Myocyte (in vitro differentiated cells): ENCODE data around the gene HOMER2. TPM values are rescaled to one million over a fixed set of nuclear protein-coding genes. Genes with fewer than 3 reads are reported as not detected.
"Not testable (repeated sequence)": the region's sequence is repeated elsewhere in the genome, so short reads cannot be mapped to it uniquely, and the experiment has no call there.

Experiments used
- DNase-seq: peaks from one replicate; pipeline ENCODE4 v3.0.0-alpha.2; 2012; ENCODE audit warnings: low read depth
- total RNA-seq: library from RNA; depleted of rRNA; stranded (reverse); fragments of >200 nt; gene quantifications from 2 replicates; pipeline ENCODE4 v1.2.3, GENCODE V29; 2014

Gene HOMER2
- total RNA-seq, 1 donor from 2014 or later: 18.8 TPM

DNA sequence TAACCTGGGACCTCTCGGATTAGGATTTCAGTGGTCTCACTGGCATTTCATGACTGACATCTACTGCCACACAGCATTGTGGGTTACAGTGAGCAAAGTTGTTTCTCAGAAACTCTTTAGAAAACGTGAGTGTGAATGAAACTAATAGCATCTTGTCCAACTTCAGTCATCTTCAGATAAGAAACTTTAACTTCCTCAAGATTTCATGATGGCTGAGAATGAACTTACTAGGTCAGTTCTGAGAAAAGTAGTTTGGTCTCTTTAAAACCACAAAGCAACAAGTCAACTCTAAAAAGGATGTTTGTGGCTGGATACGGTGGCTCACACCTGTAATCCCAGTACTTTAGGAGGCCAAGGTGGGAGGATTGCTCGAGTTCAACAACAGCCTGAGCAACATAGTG is 14.2 kb upstream of the HOMER2 start:
- no peak for DNase-seq

- no peak for DNase-seq
Measured at GRCh38 chr15:82964890-82965289, 12.4 kb upstream of the HOMER2 start.

DNA sequence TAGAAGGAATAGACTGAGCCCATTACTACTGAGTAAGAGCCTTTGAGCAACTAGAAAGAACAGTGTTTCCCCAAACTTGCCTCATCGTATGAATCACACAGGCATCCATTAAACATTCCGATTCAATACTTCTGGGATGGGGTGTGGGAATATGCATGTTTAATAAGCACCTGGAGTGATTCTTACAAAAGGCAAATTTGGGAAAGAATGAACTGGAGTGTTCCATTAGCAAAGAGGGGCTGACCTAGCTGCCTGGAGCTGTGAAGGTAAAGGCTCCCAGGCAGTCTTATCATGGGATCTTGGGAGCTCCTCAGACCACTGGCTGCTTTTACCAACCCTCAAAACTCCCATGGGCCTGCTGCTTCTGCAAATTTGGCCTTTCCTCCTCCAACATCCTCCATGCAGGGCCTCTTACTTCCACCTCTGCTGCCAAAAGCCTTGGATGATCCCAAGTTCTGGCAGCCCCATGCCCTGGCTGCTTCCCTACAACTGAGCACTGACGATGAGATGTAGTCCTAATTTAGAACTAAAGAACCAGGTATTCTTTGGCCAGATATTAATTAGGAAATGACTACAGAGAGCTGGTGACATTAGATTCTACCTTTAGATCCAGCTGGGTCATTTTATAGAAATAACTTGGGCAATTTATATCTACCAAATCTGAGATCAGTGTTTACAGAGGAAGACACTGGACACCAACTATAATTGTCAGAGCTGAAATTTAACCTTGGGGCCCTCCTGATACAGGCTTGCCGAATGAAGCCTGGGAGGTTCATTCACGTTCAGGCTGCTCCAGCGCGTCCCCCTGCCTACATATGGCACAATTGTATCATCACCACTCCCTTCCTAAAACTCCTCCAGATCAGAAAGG is 11.2 kb upstream of the HOMER2 start:
- DNase-seq: no peak

GRCh38 chr15:82960766-82961165 is 8.2 kb upstream of the HOMER2 start:
- no peak for DNase-seq

- no peak for DNase-seq
Measured at GRCh38 chr15:82959423-82959822, 6.9 kb upstream of the HOMER2 start.

DNA sequence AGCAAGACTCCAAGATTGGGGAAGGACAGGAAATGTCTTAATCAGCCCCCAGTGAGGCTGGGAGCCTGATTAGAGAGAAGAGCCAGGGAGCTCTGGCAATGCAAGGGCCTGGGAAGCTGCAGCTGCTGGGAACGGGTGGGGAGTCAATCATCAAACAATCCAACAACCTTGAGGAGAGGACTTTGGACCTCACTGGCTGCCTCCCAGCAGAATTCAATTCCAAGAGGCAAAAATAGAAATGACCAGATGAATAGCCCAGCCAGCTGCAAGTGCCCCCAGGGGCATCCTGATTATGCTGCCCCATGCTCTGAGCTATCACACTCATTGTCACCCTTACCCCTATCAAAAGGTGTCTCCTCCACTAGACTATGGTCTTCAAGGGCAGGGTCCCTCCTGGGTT is 6.1 kb upstream of the HOMER2 start:
- DNase-seq: peak; percentile 51

- no peak for DNase-seq
Measured at GRCh38 chr15:82951472-82952157, 905 bp downstream of the HOMER2 start.

GRCh38 chr15:82950746-82951370 is 1.7 kb downstream of the HOMER2 start:
- DNase-seq: no peak

GRCh38 chr15:82950295-82950694 is 2.2 kb downstream of the HOMER2 start:
- DNase-seq: no peak

DNA sequence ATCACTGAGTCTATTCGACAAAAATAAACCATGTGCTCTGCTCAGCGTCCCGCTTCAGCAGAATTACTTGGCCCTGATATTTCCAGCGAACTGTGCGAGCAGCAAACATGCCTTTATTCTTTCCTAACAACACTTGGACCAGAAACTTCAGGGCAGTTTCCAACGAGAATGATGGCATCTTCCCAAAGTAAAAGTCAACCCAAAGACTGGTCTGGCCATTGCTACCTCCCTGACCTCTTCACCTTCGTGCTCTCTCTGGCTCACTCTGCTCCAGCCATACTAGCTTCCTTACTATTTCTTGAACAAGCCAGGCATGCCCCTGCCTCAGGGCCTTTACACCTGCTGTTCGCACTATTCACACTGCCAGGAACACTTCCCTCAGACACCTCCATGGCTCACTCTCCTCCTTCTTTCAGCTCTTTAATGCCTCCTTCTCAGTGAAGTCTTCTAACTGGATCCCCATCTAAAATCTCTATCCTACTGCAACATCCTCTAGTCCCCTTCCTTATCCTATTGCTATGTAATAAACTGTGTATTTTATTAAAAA is 6.3 kb downstream of the HOMER2 start:
- DNase-seq: no peak

- DNase-seq: no peak
Measured at GRCh38 chr15:82945326-82945725, 7.2 kb downstream of the HOMER2 start.

GRCh38 chr15:82944821-82945220 is 7.7 kb downstream of the HOMER2 start:
- peak; percentile 54 for DNase-seq

DNA sequence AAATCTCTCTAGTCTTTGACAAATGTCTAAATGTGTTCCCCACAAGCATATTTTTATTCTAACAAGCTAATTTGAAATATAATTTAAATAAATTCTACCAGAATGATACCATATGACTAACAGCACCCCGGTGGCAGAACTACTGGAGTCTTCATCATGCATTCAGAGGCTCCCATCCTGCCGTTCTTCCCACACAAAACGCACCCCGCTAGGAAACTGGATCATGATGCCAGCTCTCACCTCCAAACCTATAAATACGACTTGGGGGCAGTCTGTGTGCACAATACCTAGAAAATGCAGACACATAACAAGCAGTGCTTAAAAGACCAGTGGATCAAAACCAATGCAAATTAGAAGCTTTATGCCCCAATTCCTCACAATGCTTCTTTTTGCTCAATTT is 8.5 kb downstream of the HOMER2 start:
- no peak for DNase-seq

DNA sequence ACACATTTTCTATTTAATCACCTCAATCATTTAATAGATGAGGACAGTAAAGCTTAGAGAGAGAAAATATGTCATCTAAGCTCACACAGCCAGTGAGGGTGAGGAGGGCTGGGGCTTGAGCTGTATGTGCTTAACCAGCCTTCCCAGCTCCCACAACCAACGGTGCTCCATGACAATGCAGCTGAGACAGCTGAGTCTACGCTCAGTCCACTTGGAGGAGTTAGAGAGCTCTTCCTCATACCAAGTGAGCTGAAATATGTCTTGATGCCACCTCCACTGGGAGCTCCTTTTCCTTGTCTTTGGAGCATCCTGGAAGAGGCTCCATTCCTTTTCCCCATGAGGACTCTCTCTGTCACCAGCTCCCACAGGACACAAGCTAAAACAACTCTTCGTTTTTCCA is 9.3 kb downstream of the HOMER2 start:
- DNase-seq: peak; percentile 41

GRCh38 chr15:82942691-82943090 is 9.8 kb downstream of the HOMER2 start:
- DNase-seq: peak; percentile 57

- not testable (repeated sequence) for DNase-seq
Measured at GRCh38 chr15:82939678-82940077, 12.8 kb downstream of the HOMER2 start.

- DNase-seq: no peak
Measured at GRCh38 chr15:82937712-82938058, 14.8 kb downstream of the HOMER2 start.

GRCh38 chr15:82936966-82937711 is 15.4 kb downstream of the HOMER2 start:
- DNase-seq: peak; percentile 58

DNA sequence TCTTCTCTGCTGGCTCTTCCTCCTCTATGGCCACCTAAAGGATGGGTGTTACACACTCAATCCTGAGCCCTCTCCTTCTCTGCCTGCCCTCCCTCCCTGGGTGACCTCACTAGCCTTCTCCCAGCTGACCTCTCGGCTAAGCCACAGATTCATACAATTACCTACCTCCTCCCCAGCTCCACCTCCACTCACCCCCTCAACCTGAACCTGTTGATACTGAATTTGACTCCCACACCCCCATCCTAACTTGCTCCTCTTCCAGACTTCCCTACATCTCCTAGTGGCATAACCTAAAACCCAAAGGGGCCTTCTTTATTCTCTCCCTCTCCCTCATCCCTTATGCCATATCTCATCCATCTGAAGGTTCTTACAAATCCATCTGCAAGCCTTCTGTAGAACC is 17.1 kb downstream of the HOMER2 start:
- no peak for DNase-seq

- no peak for DNase-seq
Measured at GRCh38 chr15:82934100-82934880, 18.2 kb downstream of the HOMER2 start.
